IMR-90 (cell line): ENCODE measurements around the gene ANO1. TPM values are rescaled to one million over a fixed set of nuclear protein-coding genes. Genes with fewer than 3 reads are reported as not detected.

Experiments
- ATAC-seq: fragments of 200-7000 bp; cut with Tn5 transposase; 2 replicates; pipeline ENCODE4 v1.9.1; 2020; ENCODE audit warnings: low read depth, mild to moderate bottlenecking, moderate library complexity
- BruUV-seq: library from RNA; stranded (reverse); fragments of 400-500 nt; replicated peaks from 2 replicates; lab custom pipeline; 2021; lab: Mats Ljungman, UMichigan
- CTCF ChIA-PET: fragments of 300-600 bp; formaldehyde crosslinking; extraction: SDS; loops from one replicate; lab custom pipeline; 2021; ENCODE audit warnings: antibody characterized with exemption; lab: Yijun Ruan, JAX
- POLR2A ChIA-PET: fragments of 300-600 bp; sonication (Branson Sonifier 250); formaldehyde crosslinking; loops from one replicate; lab custom pipeline; 2022; ENCODE audit warnings: antibody characterized with exemption; ENCODE audit not compliant: unreplicated experiment; lab: Charles Lee
- DNase-seq: peaks from one replicate; pipeline ENCODE4 v3.0.0; 2013
- H2AFZ ChIP-seq: replicated peaks from 2 replicates; pipeline ENCODE3; 2013; ENCODE audit warnings: low read length, mild to moderate bottlenecking; ENCODE audit not compliant: poor library complexity
- H2AK5ac ChIP-seq: 2 replicates; pipeline ENCODE4 v1.6.1; 2013; ENCODE audit warnings: low read depth, low read length, inconsistent platforms
- H2AK9ac ChIP-seq: replicated peaks from 2 replicates; pipeline ENCODE3; 2013; ENCODE audit warnings: mild to moderate bottlenecking, low read depth, low read length, moderate library complexity; ENCODE audit not compliant: poor library complexity
- H2BK120ac ChIP-seq: 2 replicates; pipeline ENCODE4 v1.6.1; 2013; ENCODE audit warnings: low read depth, low read length, inconsistent platforms
- H2BK15ac ChIP-seq: 3 replicates; pipeline ENCODE4 v1.6.1; 2013; ENCODE audit warnings: low read depth, low read length, inconsistent platforms
- H2BK20ac ChIP-seq: 2 replicates; pipeline ENCODE4 v1.6.1; 2013; ENCODE audit warnings: low read depth, mild to moderate bottlenecking, inconsistent platforms, low read length, moderate library complexity
- H2BK5ac ChIP-seq: 2 replicates; pipeline ENCODE4 v1.6.1; 2013; ENCODE audit warnings: mild to moderate bottlenecking, low read depth, low read length, inconsistent platforms; ENCODE audit not compliant: poor library complexity, severe bottlenecking
- H3K14ac ChIP-seq: replicated peaks from 2 replicates; pipeline ENCODE4 v1.6.1; 2013; ENCODE audit warnings: low read depth, low read length, inconsistent platforms
- H3K18ac ChIP-seq: 2 replicates; pipeline ENCODE4 v1.6.1; 2013; ENCODE audit warnings: low read depth, low read length, control low read depth
- H3K23ac ChIP-seq: 2 replicates; pipeline ENCODE4 v1.6.1; 2013; ENCODE audit warnings: low read depth, low read length, inconsistent platforms
- H3K27ac ChIP-seq: 2 replicates; pipeline ENCODE4 v1.5.1; 2013; ENCODE audit warnings: mild to moderate bottlenecking, control low read depth, low read length; ENCODE audit not compliant: insufficient read depth
- H3K27me3 ChIP-seq: 2 replicates; pipeline ENCODE4 v1.6.1; 2013; ENCODE audit warnings: low read length; ENCODE audit not compliant: control insufficient read depth, insufficient read depth
- H3K36me3 ChIP-seq: 2 replicates; pipeline ENCODE4 v1.6.1; 2013; ENCODE audit warnings: low read length, mixed read lengths; ENCODE audit not compliant: control insufficient read depth, insufficient read depth
- H3K4ac ChIP-seq: 2 replicates; pipeline ENCODE4 v1.6.1; 2013; ENCODE audit warnings: low read depth, low read length, inconsistent platforms
- H3K4me1 ChIP-seq: 2 replicates; pipeline ENCODE4 v1.6.1; 2013; ENCODE audit warnings: low read length, mixed read lengths; ENCODE audit not compliant: control insufficient read depth, insufficient read depth
- H3K4me2 ChIP-seq: 2 replicates; pipeline ENCODE4 v1.6.1; 2013; ENCODE audit warnings: low read depth, mild to moderate bottlenecking, control low read depth, low read length, moderate library complexity
- H3K4me3 ChIP-seq: 2 replicates; pipeline ENCODE4 v1.5.1; 2013; ENCODE audit warnings: low read depth, mild to moderate bottlenecking, control low read depth, low read length, moderate library complexity; ENCODE audit not compliant: insufficient read depth
- H3K56ac ChIP-seq: 2 replicates; pipeline ENCODE4 v1.6.1; 2013; ENCODE audit warnings: low read length, inconsistent platforms; ENCODE audit not compliant: insufficient read depth; ENCODE audit errors: extremely low read depth
- H3K79me1 ChIP-seq, 2 experiments: 2 replicates each; pipeline ENCODE4 v1.6.1; 2013; ENCODE audit warnings: low read length in 2 of 2, inconsistent platforms in 1 of 2, low read depth in 1 of 2
- H3K9ac ChIP-seq: 2 replicates; pipeline ENCODE4 v1.6.1; 2013; ENCODE audit warnings: low read depth, low read length, control low read depth
- H3K9me1 ChIP-seq: 2 replicates; pipeline ENCODE4 v1.6.1; 2013; ENCODE audit warnings: low read length, inconsistent platforms; ENCODE audit not compliant: insufficient read depth
- H3K9me3 ChIP-seq: 2 replicates; pipeline ENCODE4 v1.6.1; 2013; ENCODE audit warnings: low read length; ENCODE audit not compliant: control insufficient read depth, insufficient read depth
- H4K20me1 ChIP-seq: 2 replicates; pipeline ENCODE4 v1.6.1; 2013; ENCODE audit warnings: low read length, inconsistent platforms; ENCODE audit not compliant: insufficient read depth
- H4K5ac ChIP-seq: 2 replicates; pipeline ENCODE4 v1.6.1; 2013; ENCODE audit warnings: mild to moderate bottlenecking, low read depth, low read length, control low read depth
- H4K8ac ChIP-seq, 2 experiments: 2 replicates each; pipeline ENCODE4 v1.6.1; 2013; ENCODE audit warnings: low read depth in 2 of 2, low read length in 2 of 2, control low read depth in 1 of 2, inconsistent platforms in 1 of 2
- H4K91ac ChIP-seq: 2 replicates; pipeline ENCODE4 v1.6.1; 2013; ENCODE audit warnings: low read depth, low read length, inconsistent platforms; ENCODE audit not compliant: insufficient read depth
- BHLHE40 ChIP-seq: fragments of 150-350 bp; IDR thresholded peaks from 2 replicates; pipeline ENCODE4 v1.6.1; 2016; ENCODE audit warnings: mild to moderate bottlenecking, low read depth, low read length
- CEBPB ChIP-seq: IDR thresholded peaks from 2 replicates; pipeline ENCODE4 v1.6.1; 2012; ENCODE audit warnings: low read depth, low read length, improper control_type of control experiment
- MAZ ChIP-seq: IDR thresholded peaks from 2 replicates; pipeline ENCODE4 v1.6.1; 2012; ENCODE audit warnings: low read depth, mild to moderate bottlenecking, low read length, improper control_type of control experiment, moderate library complexity, borderline replicate concordance
- MXI1 ChIP-seq: IDR thresholded peaks from 2 replicates; pipeline ENCODE4 v1.6.1; 2012; ENCODE audit warnings: low read depth, mild to moderate bottlenecking, low read length, moderate library complexity, borderline replicate concordance
- NFE2L2 ChIP-seq: fragments of 150-350 bp; IDR thresholded peaks from 2 replicates; pipeline ENCODE4 v1.6.1; 2016; ENCODE audit warnings: low read depth, mild to moderate bottlenecking, low read length
- POLR2A ChIP-seq: IDR thresholded peaks from 2 replicates; pipeline ENCODE4 v1.6.1; 2012; ENCODE audit warnings: mild to moderate bottlenecking, low read depth, low read length
- WGBS, 2 experiments: methylation state at CpG; one replicate each; pipeline versions ENCODE4 v1.1.5 to v1.1.7; 2013; ENCODE audit warnings: missing lambda C conversion rate in 2 of 2; ENCODE audit not compliant: insufficient read length in 1 of 2; ENCODE audit errors: extremely low coverage in 2 of 2; 5-methylcytosine and 5-hydroxymethylcytosine counted together
- dilution Hi-C: fragments of 300-500 bp; cut with HindIII; formaldehyde crosslinking; loops from one replicate; pipeline ENCODE4 v1.14.3; 2018; ENCODE audit warnings: low sequenced_read_pairs; ENCODE audit not compliant: unreplicated experiment
- in situ Hi-C: fragments of 300-500 bp; cut with MboI; formaldehyde crosslinking; loops from 3 replicates; pipeline ENCODE4 v1.14.3; 2019; ENCODE audit warnings: low sequenced_read_pairs, inconsistent platforms, mixed read lengths
- intact Hi-C: fragments of 100-400 bp; cut with micrococcal nuclease; formaldehyde crosslinking; loops from 2 replicates; pipeline ENCODE4 v1.10.0; 2022
- polyA plus RNA-seq, 3 experiments: library from polyadenylated mRNA; depleted of rRNA; stranded (reverse); fragments of >200 nt; gene quantifications; 2 replicates each; pipeline ENCODE4 v1.2.3, GENCODE V29; 2012; ENCODE audit warnings: low replicate concordance in 1 of 3
- total RNA-seq: library from RNA; depleted of rRNA; stranded (reverse); fragments of >200 nt; gene quantifications from 2 replicates; pipeline ENCODE4 v1.2.3, GENCODE V29; 2012
- TF ChIP-seq, protein P1 (sequence below): fragments of 150-350 bp; IDR thresholded peaks from 2 replicates; pipeline ENCODE4 v1.6.1; 2016; ENCODE audit warnings: low read depth, mild to moderate bottlenecking, low read length, moderate library complexity, borderline replicate concordance

The ANO1 gene
- total and polyA plus RNA-seq, 2 of the 4 experiments (the other 2 are of a cell fraction), result 4.1 to 10.7 TPM

GRCh38 chr11:70105755-70106571 is 27.8 kb downstream of the ANO1 start:
- no peak for ATAC-seq
- H3K4me1 ChIP-seq, result peaks cover 9% of the 10 kb centered on the region; the same call in 1 of the 2 replicates
- no peak overlapping the region for H3K4me3 ChIP-seq
- H2AK9ac ChIP-seq, result no peak overlapping the region
- no peak overlapping the region for H4K5ac ChIP-seq
- H3K9ac ChIP-seq, result no peak overlapping the region
- H2AK5ac ChIP-seq, result no peak overlapping the region
- ChIA-PET POLR2A (no interaction called here), CTCF (no interaction called here)
- no peak overlapping the region for H3K27ac ChIP-seq
- H2BK120ac ChIP-seq, result no peak overlapping the region
- H3K79me1 ChIP-seq, result no peaks in the 10 kb centered on the region
- no peak overlapping the region for H3K18ac ChIP-seq
- dilution Hi-C loops, result no loop called here
- 74% methylated on average over 9 of the region's 24 CpGs; no CpG with 5 or more reads in 1 of the 2 experiments for WGBS, 2 experiments
- no TSS peak for BruUV-seq
- in situ Hi-C loops, result no loop called here
- TF ChIP-seq NFE2L2, result no peak
- TF ChIP-seq POLR2A, result no peak
- TF ChIP-seq, protein P1, sequence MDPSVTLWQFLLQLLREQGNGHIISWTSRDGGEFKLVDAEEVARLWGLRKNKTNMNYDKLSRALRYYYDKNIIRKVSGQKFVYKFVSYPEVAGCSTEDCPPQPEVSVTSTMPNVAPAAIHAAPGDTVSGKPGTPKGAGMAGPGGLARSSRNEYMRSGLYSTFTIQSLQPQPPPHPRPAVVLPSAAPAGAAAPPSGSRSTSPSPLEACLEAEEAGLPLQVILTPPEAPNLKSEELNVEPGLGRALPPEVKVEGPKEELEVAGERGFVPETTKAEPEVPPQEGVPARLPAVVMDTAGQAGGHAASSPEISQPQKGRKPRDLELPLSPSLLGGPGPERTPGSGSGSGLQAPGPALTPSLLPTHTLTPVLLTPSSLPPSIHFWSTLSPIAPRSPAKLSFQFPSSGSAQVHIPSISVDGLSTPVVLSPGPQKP, result no peak
- no peak for TF ChIP-seq MXI1
- no peak for TF ChIP-seq BHLHE40
- no peak for TF ChIP-seq MAZ
- TF ChIP-seq CEBPB, result no peak
- no peak overlapping the region for H3K4me2 ChIP-seq
- no peak overlapping the region for H4K91ac ChIP-seq
- no peak for DNase-seq
- H3K27me3 ChIP-seq, result no peaks in the 10 kb centered on the region
- H3K36me3 ChIP-seq, result no peaks in the 10 kb centered on the region
- no peak overlapping the region for H3K56ac ChIP-seq
- H2BK15ac ChIP-seq, result no peak overlapping the region
- no peak overlapping the region for H2BK5ac ChIP-seq
- H3K9me1 ChIP-seq, result peaks cover 11% of the 10 kb centered on the region
- no peak overlapping the region for H4K8ac ChIP-seq
- H4K20me1 ChIP-seq, result no peaks in the 10 kb centered on the region
- intact Hi-C loops, result no loop called here
- H3K23ac ChIP-seq, result no peak overlapping the region
- no peak overlapping the region for H2AFZ ChIP-seq
- no peak overlapping the region for H2BK20ac ChIP-seq
- H3K4ac ChIP-seq, result no peak overlapping the region
- H3K14ac ChIP-seq, result no peak overlapping the region
- H3K9me3 ChIP-seq, result no peaks in the 10 kb centered on the region
